HCT116 (cell line): ENCODE measurements around the gene PARVG. TPM values are rescaled to one million over a fixed set of nuclear protein-coding genes. Genes with fewer than 3 reads are reported as not detected.

Experiments used
- ATAC-seq: fragments of 200-7000 bp; cut with Tn5 transposase; 2 replicates; pipeline ENCODE4 v1.9.1; 2020; ENCODE audit warnings: mild to moderate bottlenecking, moderate library complexity
- BruUV-seq: library from RNA; stranded (reverse); fragments of 400-500 nt; replicated peaks from 2 replicates; lab custom pipeline; 2021; lab: Mats Ljungman, UMichigan
- CTCF ChIA-PET: fragments of 300-600 bp; sonication (Branson Sonifier 250); formaldehyde crosslinking; loops from one replicate; lab custom pipeline; 2021; ENCODE audit warnings: antibody characterized with exemption; lab: Charles Lee
- POLR2A ChIA-PET: fragments of 300-600, 350-600 bp; sonication (Branson Sonifier 250); formaldehyde crosslinking; loops from one replicate; lab custom pipeline; 2021; ENCODE audit warnings: antibody characterized with exemption; lab: Charles Lee
- RAD21 ChIA-PET, 2 experiments: fragments of 300-600 bp; sonication (Branson Sonifier 250); formaldehyde crosslinking; loops; one replicate each; lab custom pipeline; 2023; ENCODE audit warnings: low total read pairs in 2 of 2; ENCODE audit not compliant: uncharacterized antibody in 2 of 2, unreplicated experiment in 2 of 2, low non-redundant PET in 1 of 2; lab: Charles Lee
- DNase-seq: peaks from one replicate; pipeline ENCODE4 v3.0.0-alpha.2; 2010; ENCODE audit warnings: low read depth, low spot score
- H2AFZ ChIP-seq: fragments of 200-600 bp; shearing (Covaris generic), sonication (generic); 2 replicates; pipeline ENCODE4 v1.6.1; 2017; ENCODE audit warnings: low read depth, mixed run types, mixed read lengths, antibody characterized with exemption, low read length; ENCODE audit not compliant: poor library complexity, severe bottlenecking
- H3K27ac ChIP-seq: 2 replicates; pipeline ENCODE4 v1.5.1; 2012; ENCODE audit warnings: low read depth, low read length
- H3K27me3 ChIP-seq: fragments of 200-600 bp; sonication (generic); 2 replicates; pipeline ENCODE4 v1.6.1; 2016; ENCODE audit warnings: mixed run types, low read length, mixed read lengths; ENCODE audit not compliant: insufficient read depth
- H3K36me3 ChIP-seq, 2 experiments: fragments of 200-500 bp in 1 of 2; fragments of 200-600 bp in 1 of 2; sonication (Bioruptor generic) in 1 of 2; sonication (generic) in 1 of 2; 2 replicates each; pipeline versions ENCODE4 v1.5.1 to v1.6.1; 2014 to 2016; ENCODE audit warnings: low read length in 2 of 2, inconsistent platforms in 1 of 2, mixed read lengths in 1 of 2, mixed run types in 1 of 2; ENCODE audit not compliant: insufficient read depth in 2 of 2, control insufficient read depth in 1 of 2
- H3K4me1 ChIP-seq, 2 experiments: fragments of 200-600 bp in 1 of 2; sonication (generic) in 1 of 2; 2 replicates each; pipeline versions ENCODE4 v1.5.1 to v1.6.1; 2012 to 2017; ENCODE audit warnings: low read length in 2 of 2, inconsistent platforms in 1 of 2, mild to moderate bottlenecking in 1 of 2, mixed read lengths in 1 of 2, mixed run types in 1 of 2, moderate library complexity in 1 of 2; ENCODE audit not compliant: insufficient read depth in 2 of 2, control insufficient read depth in 1 of 2
- H3K4me2 ChIP-seq: fragments of 200-600 bp; sonication (generic); 2 replicates; pipeline ENCODE4 v1.6.1; 2017; ENCODE audit warnings: mixed run types, low read length, mixed read lengths
- H3K4me3 ChIP-seq, 2 experiments: fragments of 200-600 bp in 1 of 2; sonication (generic) in 1 of 2; replicated peaks in 1 of 2; 2 replicates each; pipeline ENCODE4 v1.5.1; 2011 to 2016; ENCODE audit warnings: low read length in 2 of 2, control low read depth in 1 of 2, low read depth in 1 of 2, mild to moderate bottlenecking in 1 of 2, mixed read lengths in 1 of 2, mixed run types in 1 of 2
- H3K79me2 ChIP-seq: fragments of 200-600 bp; sonication (generic); 2 replicates; pipeline ENCODE4 v1.6.1; 2017; ENCODE audit warnings: mild to moderate bottlenecking, mixed run types, low read length, moderate library complexity, mixed read lengths; ENCODE audit not compliant: insufficient read depth
- H3K9ac ChIP-seq: fragments of 200-600 bp; sonication (generic); 2 replicates; pipeline ENCODE4 v1.6.1; 2016; ENCODE audit warnings: low read length, mixed read lengths
- H3K9me2 ChIP-seq: fragments of 200-600 bp; sonication (generic), shearing (Covaris generic); 2 replicates; pipeline ENCODE4 v1.6.1; 2017; ENCODE audit warnings: mixed run types, mild to moderate bottlenecking, moderate library complexity; ENCODE audit not compliant: insufficient read depth
- H3K9me3 ChIP-seq, 2 experiments: fragments of 200-500 bp in 1 of 2; fragments of 200-600 bp in 1 of 2; sonication (Bioruptor generic) in 1 of 2; sonication (generic) in 1 of 2; 2 replicates each; pipeline ENCODE4 v1.6.1; 2014 to 2017; ENCODE audit warnings: low read length in 2 of 2, mixed read lengths in 2 of 2, inconsistent platforms in 1 of 2, low read depth in 1 of 2, mild to moderate bottlenecking in 1 of 2, mixed run types in 1 of 2, moderate library complexity in 1 of 2; ENCODE audit not compliant: control insufficient read depth in 1 of 2, insufficient read depth in 1 of 2
- H4K20me1 ChIP-seq: fragments of 200-600 bp; sonication (generic), shearing (Covaris generic); 2 replicates; pipeline ENCODE4 v1.6.1; 2017; ENCODE audit warnings: mixed run types, mild to moderate bottlenecking, moderate library complexity; ENCODE audit not compliant: insufficient read depth
- ELF1 ChIP-seq: IDR thresholded peaks from 2 replicates; pipeline ENCODE4 v1.6.1; 2012; ENCODE audit warnings: low read depth, borderline replicate concordance
- FOSL1 ChIP-seq: IDR thresholded peaks from 2 replicates; pipeline ENCODE4 v1.6.1; 2012; ENCODE audit warnings: low read depth
- JUND ChIP-seq: IDR thresholded peaks from 2 replicates; pipeline ENCODE4 v1.6.1; 2012
- POLR2AphosphoS5 ChIP-seq: IDR thresholded peaks from 2 replicates; pipeline ENCODE4 v1.6.1; 2011; ENCODE audit warnings: mild to moderate bottlenecking, low read depth, low read length, moderate library complexity
- SIN3A ChIP-seq: IDR thresholded peaks from 2 replicates; pipeline ENCODE4 v1.6.1; 2012; ENCODE audit warnings: low read depth
- TCF7L2 ChIP-seq: IDR thresholded peaks from 2 replicates; pipeline ENCODE4 v1.7.0; 2011; ENCODE audit warnings: borderline replicate concordance, inconsistent platforms; ENCODE audit not compliant: insufficient read depth, insufficient read length; ENCODE audit errors: extremely low read depth
- YY1 ChIP-seq: IDR thresholded peaks from 2 replicates; pipeline ENCODE4 v1.6.1; 2011; ENCODE audit warnings: low read length, low read depth, moderate library complexity, mild to moderate bottlenecking; ENCODE audit not compliant: insufficient replicate concordance; ENCODE audit errors: extremely low read depth
- intact Hi-C: fragments of 100-400 bp; cut with micrococcal nuclease; formaldehyde crosslinking; loops from 2 replicates; pipeline ENCODE4 v1.10.0; 2022
- total RNA-seq: library from RNA; stranded (reverse); gene quantifications from one replicate; pipeline ENCODE4 v1.2.1, GENCODE V29; 2021; ENCODE audit not compliant: unreplicated experiment

The PARVG gene
- total RNA-seq, 1 experiment from 2014 or later: 0.57 TPM

- ATAC-seq: no peak
- CTCF ChIA-PET: no interaction called here
These were observed 17.2 kb upstream of the PARVG start for GRCh38 chr22:44163536-44163935.

GRCh38 chr22:44164031-44164430 is 16.7 kb upstream of the PARVG start:
- intact Hi-C loops: no loop called here
- no peak for ATAC-seq

More at GRCh38 chr22:44163536-44163935, 17.2 kb upstream of the PARVG start:
- intact Hi-C loops: no loop called here
- Histone ChIP-seq H3K79me2 (no peaks in the 10 kb centered on the region), H2AFZ (no peak overlapping the region), H3K27me3 (no peaks in the 10 kb centered on the region), H3K27ac (no peak overlapping the region), H3K4me3 (no peak overlapping the region), H4K20me1 (no peaks in the 10 kb centered on the region), H3K9me3 (no peaks in the 10 kb centered on the region), H3K9me2 (no peaks in the 10 kb centered on the region), H3K4me1 (no peaks in the 10 kb centered on the region), H3K36me3 (no peaks in the 10 kb centered on the region), H3K9ac (no peak overlapping the region), H3K4me2 (no peak overlapping the region)
- DNase-seq: no peak
- TF ChIP-seq ELF1 (no peak), FOSL1 (no peak)
- ChIA-PET POLR2A (no interaction called here), RAD21 (no interaction called here)
- BruUV-seq: no TSS peak

More at GRCh38 chr22:44164031-44164430, 16.7 kb upstream of the PARVG start:
- POLR2A ChIA-PET: no interaction called here
- DNase-seq: no peak
- CTCF ChIA-PET: no interaction called here
- Histone ChIP-seq H3K9ac (no peak overlapping the region), H3K4me1 (no peaks in the 10 kb centered on the region), H3K4me3 (no peak overlapping the region), H3K9me3 (no peaks in the 10 kb centered on the region), H3K36me3 (no peaks in the 10 kb centered on the region), H4K20me1 (no peaks in the 10 kb centered on the region), H3K9me2 (no peaks in the 10 kb centered on the region), H3K4me2 (no peak overlapping the region), H3K79me2 (no peaks in the 10 kb centered on the region), H2AFZ (no peak overlapping the region), H3K27me3 (no peaks in the 10 kb centered on the region), H3K27ac (no peak overlapping the region)
- TF ChIP-seq SIN3A (no peak), YY1 (no peak), JUND (no peak), TCF7L2 (no peak), POLR2AphosphoS5 (no peak)
- RAD21 ChIA-PET: no interaction called here
- no TSS peak for BruUV-seq
